OCI-M2 (cell line): ENCODE measurements around the gene C2orf68.
"Not testable (repeated sequence)": the region's sequence is repeated elsewhere in the genome, so short reads cannot be mapped to it uniquely, and the experiment has no call there.

ENCODE experiments used
- DNase-seq: peaks from one replicate; lab custom pipeline; 2025; ENCODE audit not compliant: unreplicated experiment; lab: John Stamatoyannopoulos, UW

Gene C2orf68

GRCh38 chr2:85583667-85584353, 28.1 kb downstream of the C2orf68 start:
- no peak for DNase-seq

- no peak for DNase-seq
Observed at GRCh38 chr2:85582492-85582891, 29.4 kb downstream of the C2orf68 start.

GRCh38 chr2:85580206-85580605, 31.7 kb downstream of the C2orf68 start:
- DNase-seq = no peak

GRCh38 chr2:85579266-85579935, 32.5 kb downstream of the C2orf68 start:
- DNase-seq = no peak

- DNase-seq = no peak
Observed at GRCh38 chr2:85578243-85579180, 33.4 kb downstream of the C2orf68 start.

- no peak for DNase-seq
Observed at GRCh38 chr2:85577386-85578242, 34.3 kb downstream of the C2orf68 start, which contains the start of gene VAMP8. VAMP8 (plus strand) TSS chr2:85577586; CDS start chr2:85577647, 61 bp downstream.

GRCh38 chr2:85577063-85577385, 34.8 kb downstream of the C2orf68 start:
- no peak for DNase-seq

GRCh38 chr2:85575739-85576138, 36.1 kb downstream of the C2orf68 start:
- no peak for DNase-seq

- no peak for DNase-seq
Observed at GRCh38 chr2:85566265-85566664, 45.6 kb downstream of the C2orf68 start.

GRCh38 chr2:85564144-85564563, 47.7 kb downstream of the C2orf68 start:
- DNase-seq = no peak

GRCh38 chr2:85561280-85562212, 50.3 kb downstream of the C2orf68 start, which contains the start of gene GGCX:
GGCX (minus strand) TSS chr2:85561493; CDS start chr2:85561428, 65 bp downstream.
- peak; percentile 58 for DNase-seq

GRCh38 chr2:85560812-85561279, 51.0 kb downstream of the C2orf68 start:
- DNase-seq = no peak

- DNase-seq = not testable (repeated sequence)
Observed at GRCh38 chr2:85560403-85560726, 51.5 kb downstream of the C2orf68 start.

GRCh38 chr2:85558160-85558559, 53.7 kb downstream of the C2orf68 start:
- DNase-seq = no peak

- no peak for DNase-seq
Observed at GRCh38 chr2:85557130-85557529, 54.7 kb downstream of the C2orf68 start.
